Gastroesophageal sphincter (tissue), 3 donors: ENCODE results near the gene ODAD2.

Experiments used
- CTCF ChIP-seq, 4 experiments: fragments of 200-600 bp in 2 of 4; fragments of 450-650 bp in 2 of 4; sonication (generic) in 1 of 4; IDR thresholded peaks; one replicate each; pipeline ENCODE4 v1.5.1; 2017 to 2019; ENCODE audit warnings: antibody characterized with exemption in 4 of 4, mild to moderate bottlenecking in 2 of 4, moderate library complexity in 2 of 4
- POLR2A ChIP-seq, 2 donors: fragments of 450-650 bp; IDR thresholded peaks; one replicate each; pipeline ENCODE4 v1.6.1; 2017; ENCODE audit warnings: antibody characterized with exemption in 2 of 2, mild to moderate bottlenecking in 2 of 2, moderate library complexity in 1 of 2

GRCh38 chr10:28020993-28021982, 22.4 kb upstream of the ODAD2 start:
- TF ChIP-seq POLR2A (IDR thresholded peaks at IDR 0.05), result no peak
- no peak for TF ChIP-seq CTCF (IDR thresholded peaks at IDR 0.05)
